Activated CD8-positive, alpha-beta memory T cell treated with anti-CD3 and anti-CD28 coated beads, Interleukin-2, amount 50 U/mL, for 24 hours (primary cell): ENCODE data around the gene VWF.

Source experiments
- DNase-seq: peaks from one replicate; pipeline ENCODE4 v3.0.0-alpha.2; 2020; ENCODE audit errors: extremely low read depth

Gene VWF

GRCh38 chr12:6076776-6077691 is 47.4 kb downstream of the VWF start:
- no peak for DNase-seq

GRCh38 chr12:6076346-6076745 is 48.1 kb downstream of the VWF start:
- no peak for DNase-seq

- DNase-seq: no peak
Observed at GRCh38 chr12:6074979-6075585, 49.4 kb downstream of the VWF start.

GRCh38 chr12:6074427-6074826 is 50.0 kb downstream of the VWF start:
- DNase-seq: no peak

- DNase-seq: no peak
Observed at GRCh38 chr12:6073426-6073825, 51.0 kb downstream of the VWF start.

GRCh38 chr12:6072302-6072752 is 52.1 kb downstream of the VWF start:
- DNase-seq: no peak

- DNase-seq: no peak
Observed at GRCh38 chr12:6071589-6071988, 52.9 kb downstream of the VWF start.

GRCh38 chr12:6070472-6071257 is 53.8 kb downstream of the VWF start:
- no peak for DNase-seq

GRCh38 chr12:6069437-6070093 is 54.9 kb downstream of the VWF start:
- no peak for DNase-seq

GRCh38 chr12:6068227-6068626 is 56.2 kb downstream of the VWF start:
- no peak for DNase-seq

GRCh38 chr12:6067152-6067916 is 57.1 kb downstream of the VWF start:
- no peak for DNase-seq

GRCh38 chr12:6066651-6067050 is 57.8 kb downstream of the VWF start:
- no peak for DNase-seq

- DNase-seq: no peak
Observed at GRCh38 chr12:6065863-6066199, 58.6 kb downstream of the VWF start.

GRCh38 chr12:6065131-6065862 is 59.2 kb downstream of the VWF start:
- DNase-seq: no peak

GRCh38 chr12:6062757-6063735 is 61.4 kb downstream of the VWF start:
- DNase-seq: no peak

- no peak for DNase-seq
Observed at GRCh38 chr12:6062395-6062756, 62.1 kb downstream of the VWF start.

- no peak for DNase-seq
Observed at GRCh38 chr12:6061660-6062059, 62.8 kb downstream of the VWF start.

GRCh38 chr12:6059860-6060565 is 64.5 kb downstream of the VWF start:
- DNase-seq: no peak

- DNase-seq: no peak
Observed at GRCh38 chr12:6059221-6059620, 65.2 kb downstream of the VWF start.
